NCI-H2227 (cell line): ENCODE results near the gene TBX3.

ENCODE experiments used
- DNase-seq: peaks from one replicate; lab custom pipeline; 2025; ENCODE audit not compliant: unreplicated experiment; lab: John Stamatoyannopoulos, UW

TBX3 gene

GRCh38 chr12:114636723-114637480 is 47.1 kb downstream of the TBX3 start:
- no peak for DNase-seq

GRCh38 chr12:114631242-114631641 is 52.7 kb downstream of the TBX3 start:
- no peak for DNase-seq

- DNase-seq, result no peak
These were observed 55.8 kb downstream of the TBX3 start for GRCh38 chr12:114628199-114628598.

- DNase-seq, result no peak
These were observed 56.6 kb downstream of the TBX3 start for GRCh38 chr12:114627393-114627792.

GRCh38 chr12:114625294-114625851 is 58.6 kb downstream of the TBX3 start:
- DNase-seq, result no peak

GRCh38 chr12:114623737-114624136 is 60.2 kb downstream of the TBX3 start:
- DNase-seq, result no peak
